ENCODE measurements around the gene LAMTOR4. TPM values are rescaled to one million over a fixed set of nuclear protein-coding genes. Genes with fewer than 3 reads are reported as not detected.
A peak's percentile ranks its signal among the peaks of the same experiment; 100 is the strongest.

LAMTOR4 gene
- total RNA-seq, 3 donors from 2014 or later (not counting 1 experiment from before 2014, with no cell fraction given): 148 to 161 (median 156) TPM

- H3K9me3 ChIP-seq (ENCODE audit: control insufficient read depth, insufficient read depth, low read length): peaks cover 6% of the 10 kb centered on the region
- peak in 1 of 2 donors; percentile 36 for DNase-seq
- H3K36me3 Mint-ChIP-seq: no peaks in the 10 kb centered on the region
- H3K9me3 Mint-ChIP-seq: no peaks in the 10 kb centered on the region
- peaks cover 33% of the 10 kb centered on the region for H3K4me1 ChIP-seq (ENCODE audit: control insufficient read depth, insufficient read depth, low read length)
- peaks cover 14 to 17% of the 10 kb centered on the region in 2 donors for H3K27me3 Mint-ChIP-seq (ENCODE audit: low read depth in 2 of 2)
- WGBS (ENCODE audit: insufficient coverage): 84% methylated on average over 11 of the region's 11 CpGs
- no peak for TF ChIP-seq CTCF (IDR thresholded peaks at IDR 0.05)
- peaks cover 13% of the 10 kb centered on the region for H3K27me3 ChIP-seq (ENCODE audit: control insufficient read depth, insufficient read depth, low read length)
- H3K27ac Mint-ChIP-seq: no peak overlapping the region
- peaks cover 15 to 39% of the 10 kb centered on the region in 2 donors for H3K4me1 Mint-ChIP-seq
- intact Hi-C loops (cut with micrococcal nuclease): no loop called here
- no peak overlapping the region for H3K4me3 ChIP-seq (ENCODE audit: low read length)
- no peak for ATAC-seq
- no peak overlapping the region for H3K4me3 Mint-ChIP-seq
- H3K27ac ChIP-seq (ENCODE audit: low read length): no peak overlapping the region
- no peaks in the 10 kb centered on the region for H3K36me3 ChIP-seq (ENCODE audit: control insufficient read depth, insufficient read depth, low read length)
These were observed 25.2 kb downstream of the LAMTOR4 start for GRCh38 chr7:100173806-100174495.

GRCh38 chr7:100174582-100174981 is 25.9 kb downstream of the LAMTOR4 start:
- peaks cover 6% of the 10 kb centered on the region for H3K9me3 ChIP-seq (ENCODE audit: control insufficient read depth, insufficient read depth, low read length)
- H3K36me3 ChIP-seq (ENCODE audit: control insufficient read depth, insufficient read depth, low read length): no peaks in the 10 kb centered on the region
- intact Hi-C loops (cut with micrococcal nuclease): no loop called here
- no peak overlapping the region for H3K27ac ChIP-seq (ENCODE audit: low read length)
- peaks cover 30% of the 10 kb centered on the region for H3K4me1 ChIP-seq (ENCODE audit: control insufficient read depth, insufficient read depth, low read length)
- peaks cover 15 to 38% of the 10 kb centered on the region in 2 donors for H3K4me1 Mint-ChIP-seq
- H3K4me3 ChIP-seq (ENCODE audit: low read length): no peak overlapping the region
- WGBS (ENCODE audit: insufficient coverage): 72% methylated on average over 5 of the region's 5 CpGs
- no peaks in the 10 kb centered on the region for H3K9me3 Mint-ChIP-seq
- H3K27ac Mint-ChIP-seq: no peak overlapping the region
- TF ChIP-seq CTCF (IDR thresholded peaks at IDR 0.05): no peak
- DNase-seq (no peak), ATAC-seq (no peak)
- H3K4me3 Mint-ChIP-seq: no peak overlapping the region
- H3K27me3 ChIP-seq (ENCODE audit: control insufficient read depth, insufficient read depth, low read length): peaks cover 13% of the 10 kb centered on the region
- no peaks in the 10 kb centered on the region for H3K36me3 Mint-ChIP-seq
- H3K27me3 Mint-ChIP-seq (ENCODE audit: low read depth in 2 of 2): peaks cover 14 to 17% of the 10 kb centered on the region in 2 donors

- H3K36me3 Mint-ChIP-seq: no peaks in the 10 kb centered on the region
- peaks cover 6 to 9% of the 10 kb centered on the region in 2 donors for H3K27me3 Mint-ChIP-seq (ENCODE audit: low read depth in 2 of 2)
- peaks cover 16 to 36% of the 10 kb centered on the region in 2 donors for H3K4me1 Mint-ChIP-seq
- no peak overlapping the region for H3K4me3 ChIP-seq (ENCODE audit: low read length)
- no peak overlapping the region for H3K27ac ChIP-seq (ENCODE audit: low read length)
- no peak for TF ChIP-seq CTCF (IDR thresholded peaks at IDR 0.05)
- H3K9me3 ChIP-seq (ENCODE audit: control insufficient read depth, insufficient read depth, low read length): peaks cover 6% of the 10 kb centered on the region
- ATAC-seq (no peak), DNase-seq (peak in 1 of 2 donors; percentile 7)
- peaks cover 7% of the 10 kb centered on the region for H3K27me3 ChIP-seq (ENCODE audit: control insufficient read depth, insufficient read depth, low read length)
- H3K4me1 ChIP-seq (ENCODE audit: control insufficient read depth, insufficient read depth, low read length): peaks cover 34% of the 10 kb centered on the region
- H3K4me3 Mint-ChIP-seq: peak overlapping the region; percentile 21
- WGBS (ENCODE audit: insufficient coverage): 96% methylated on average over 14 of the region's 14 CpGs
- no peaks in the 10 kb centered on the region for H3K9me3 Mint-ChIP-seq
- no peaks in the 10 kb centered on the region for H3K36me3 ChIP-seq (ENCODE audit: control insufficient read depth, insufficient read depth, low read length)
- H3K27ac Mint-ChIP-seq: no peak overlapping the region
- intact Hi-C loops (cut with micrococcal nuclease): loop anchor here (5.0 kb wide), 1 partner anchor 37 kb away; no protein-coding TSS in a partner anchor
These were observed 26.7 kb downstream of the LAMTOR4 start for GRCh38 chr7:100175296-100175935.
